Fibroblast of lung (primary cell): Measurements from ENCODE around the gene NUDT15. TPM values are rescaled to one million over a fixed set of nuclear protein-coding genes. Genes with fewer than 3 reads are reported as not detected.

Experiments used
- DNase-seq, 2 donors: peaks; one replicate each; pipeline versions ENCODE4 v3.0.0 to v3.0.0-alpha.2; 2010; ENCODE audit warnings: low read depth in 2 of 2
- H2AFZ ChIP-seq: 2 replicates; pipeline ENCODE4 v1.5.1; 2012; ENCODE audit warnings: low read length, control low read depth, inconsistent platforms
- H3K27ac ChIP-seq: 2 replicates; pipeline ENCODE4 v1.5.1; 2011; ENCODE audit warnings: low read length, control low read depth; ENCODE audit not compliant: insufficient read depth
- H3K27me3 ChIP-seq: 2 replicates; pipeline ENCODE4 v1.5.1; 2011; ENCODE audit warnings: mild to moderate bottlenecking, low read length; ENCODE audit not compliant: control insufficient read depth, insufficient read depth
- H3K36me3 ChIP-seq: 2 replicates; pipeline ENCODE4 v1.5.1; 2011; ENCODE audit warnings: low read length; ENCODE audit not compliant: control insufficient read depth, insufficient read depth
- H3K4me1 ChIP-seq: 2 replicates; pipeline ENCODE4 v1.5.1; 2011; ENCODE audit warnings: low read length; ENCODE audit not compliant: control insufficient read depth, insufficient read depth; ENCODE audit errors: extremely low read depth
- H3K4me2 ChIP-seq: 2 replicates; pipeline ENCODE4 v1.5.1; 2011; ENCODE audit warnings: low read length, control low read depth; ENCODE audit not compliant: insufficient read depth; ENCODE audit errors: extremely low read depth
- H3K4me3 ChIP-seq, 4 experiments: fragments of 200-600 bp in 1 of 4; sonication (generic) in 1 of 4; replicated peaks in 1 of 4; 2 replicates each; pipeline ENCODE4 v1.5.1; 2011 to 2016; ENCODE audit warnings: low read length in 4 of 4, low read depth in 3 of 4, mild to moderate bottlenecking in 3 of 4, control low read depth in 2 of 4, inconsistent platforms in 1 of 4, mixed read lengths in 1 of 4; ENCODE audit not compliant: insufficient read depth in 1 of 4; ENCODE audit errors: control extremely low read depth in 1 of 4
- H3K79me2 ChIP-seq: 2 replicates; pipeline ENCODE4 v1.5.1; 2012; ENCODE audit warnings: mild to moderate bottlenecking, low read length, inconsistent platforms; ENCODE audit not compliant: control insufficient read depth, insufficient read depth
- H3K9ac ChIP-seq: 2 replicates; pipeline ENCODE4 v1.5.1; 2011; ENCODE audit warnings: mild to moderate bottlenecking, low read length, control low read depth; ENCODE audit not compliant: insufficient read depth
- H3K9me3 ChIP-seq: 2 replicates; pipeline ENCODE4 v1.5.1; 2012; ENCODE audit warnings: low read depth, low read length; ENCODE audit not compliant: control insufficient read depth, insufficient read depth
- H4K20me1 ChIP-seq: 2 replicates; pipeline ENCODE4 v1.5.1; 2011; ENCODE audit warnings: low read length; ENCODE audit not compliant: control insufficient read depth, insufficient read depth; ENCODE audit errors: extremely low read depth
- EZH2 ChIP-seq: IDR thresholded peaks from 2 replicates; pipeline ENCODE4 v1.5.1; 2012; ENCODE audit warnings: low read length, control low read depth, mild to moderate bottlenecking; ENCODE audit errors: missing control alignments
- polyA plus RNA-seq, 2 donors: library from polyadenylated mRNA; depleted of rRNA in 1 of 2; stranded (reverse) in 1 of 2; unstranded in 1 of 2; fragments of >200 nt; gene quantifications; 2 replicates each; pipeline ENCODE4 v1.2.1, GENCODE V29; 2011 to 2012; ENCODE audit warnings: missing spikeins in 1 of 2
- total RNA-seq: library from RNA; depleted of rRNA; stranded (reverse); fragments of >200 nt; gene quantifications from 2 replicates; pipeline ENCODE4 v1.2.1, GENCODE V29; 2014
- TF ChIP-seq, protein P1 (sequence below), 2 donors: IDR thresholded peaks in 1 of 2; conservative IDR thresholded peaks in 1 of 2; 1 replicate in 1 of 2; 2 replicates in 1 of 2; pipeline ENCODE4 v1.5.1; 2011 to 2012; ENCODE audit warnings: low read length in 2 of 2, control low read depth in 1 of 2, inconsistent platforms in 1 of 2, low read depth in 1 of 2, mild to moderate bottlenecking in 1 of 2

The NUDT15 gene
- total and polyA plus RNA-seq, 2 donors (not counting 1 experiment from before 2014, with no cell fraction given) = 18.0 TPM

DNA sequence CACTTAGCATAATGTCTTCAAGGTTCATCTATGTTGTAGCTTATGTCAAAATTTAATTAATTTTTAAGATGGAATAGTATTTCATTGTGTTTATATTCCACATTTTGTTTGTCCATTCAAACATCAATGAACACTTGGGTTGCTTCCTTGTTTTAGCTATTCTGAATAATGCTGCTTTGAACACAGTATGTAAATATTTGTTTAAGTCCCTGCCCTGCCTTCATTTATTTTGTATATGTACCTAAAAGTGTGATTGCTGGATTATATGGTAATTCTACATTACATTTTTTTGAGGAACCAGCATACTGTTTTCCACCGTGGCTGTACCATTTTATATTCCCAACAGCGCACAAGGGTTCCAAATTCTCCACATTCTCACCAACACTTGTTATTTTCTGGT is 18.9 kb upstream of the NUDT15 start:
- no peaks in the 10 kb centered on the region for H3K4me1 ChIP-seq

DNA sequence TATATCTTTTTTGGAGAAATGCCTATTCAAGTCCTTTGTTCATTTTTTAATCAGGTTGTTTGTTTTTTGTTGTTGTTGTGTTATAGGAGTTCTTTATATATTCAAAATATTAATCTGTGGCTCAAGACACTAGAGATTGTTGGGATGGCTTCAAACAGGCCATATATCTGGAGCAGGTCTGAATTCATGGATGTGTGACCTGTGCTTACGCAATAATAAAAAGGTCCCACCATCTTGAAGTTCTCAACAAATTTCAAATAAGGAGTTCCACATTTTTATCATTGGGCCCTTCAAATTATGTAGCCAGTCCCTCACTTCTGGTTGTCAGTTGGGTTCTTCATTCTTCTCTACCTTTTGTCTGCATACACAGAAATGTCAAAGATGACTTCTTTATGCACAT is 17.7 kb upstream of the NUDT15 start:
- H3K4me3 ChIP-seq = no peak overlapping the region

More for the DNA sequence above, 18.9 kb upstream of the NUDT15 start:
- Histone ChIP-seq H3K79me2 (no peaks in the 10 kb centered on the region), H3K4me3 (no peak overlapping the region), H3K27ac (no peak overlapping the region), H2AFZ (no peak overlapping the region), H3K4me2 (no peak overlapping the region), H4K20me1 (no peaks in the 10 kb centered on the region), H3K9me3 (no peaks in the 10 kb centered on the region), H3K9ac (no peak overlapping the region), H3K36me3 (no peaks in the 10 kb centered on the region), H3K27me3 (no peaks in the 10 kb centered on the region)
- TF ChIP-seq, protein P1, sequence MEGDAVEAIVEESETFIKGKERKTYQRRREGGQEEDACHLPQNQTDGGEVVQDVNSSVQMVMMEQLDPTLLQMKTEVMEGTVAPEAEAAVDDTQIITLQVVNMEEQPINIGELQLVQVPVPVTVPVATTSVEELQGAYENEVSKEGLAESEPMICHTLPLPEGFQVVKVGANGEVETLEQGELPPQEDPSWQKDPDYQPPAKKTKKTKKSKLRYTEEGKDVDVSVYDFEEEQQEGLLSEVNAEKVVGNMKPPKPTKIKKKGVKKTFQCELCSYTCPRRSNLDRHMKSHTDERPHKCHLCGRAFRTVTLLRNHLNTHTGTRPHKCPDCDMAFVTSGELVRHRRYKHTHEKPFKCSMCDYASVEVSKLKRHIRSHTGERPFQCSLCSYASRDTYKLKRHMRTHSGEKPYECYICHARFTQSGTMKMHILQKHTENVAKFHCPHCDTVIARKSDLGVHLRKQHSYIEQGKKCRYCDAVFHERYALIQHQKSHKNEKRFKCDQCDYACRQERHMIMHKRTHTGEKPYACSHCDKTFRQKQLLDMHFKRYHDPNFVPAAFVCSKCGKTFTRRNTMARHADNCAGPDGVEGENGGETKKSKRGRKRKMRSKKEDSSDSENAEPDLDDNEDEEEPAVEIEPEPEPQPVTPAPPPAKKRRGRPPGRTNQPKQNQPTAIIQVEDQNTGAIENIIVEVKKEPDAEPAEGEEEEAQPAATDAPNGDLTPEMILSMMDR (conservative IDR thresholded peaks at IDR 0.05 in 1 of 2, IDR thresholded peaks at IDR 0.05 in 1 of 2; ENCODE audit: low read depth in 1 of 2, low read length in 2 of 2) = no peak
- TF ChIP-seq EZH2 = no peak
- DNase-seq = no peak

DNA sequence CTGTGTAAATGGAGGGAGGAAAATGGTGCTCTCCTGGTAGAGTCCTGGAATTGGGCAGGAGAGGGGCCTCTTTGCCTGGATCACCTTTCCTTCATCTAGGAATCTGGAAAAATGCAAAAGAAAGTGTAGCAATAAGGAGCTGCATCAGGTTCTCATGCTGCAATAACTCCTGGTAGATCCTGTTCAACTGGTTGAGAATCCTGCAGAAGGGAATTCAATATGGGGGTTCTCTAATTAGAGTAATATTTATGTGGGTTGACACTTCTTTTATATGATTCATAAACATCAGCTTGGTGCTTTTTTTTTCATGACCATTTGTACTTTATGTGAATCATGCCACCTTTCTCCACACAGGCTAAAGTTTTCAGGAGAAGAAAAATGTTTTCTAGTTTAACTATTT is 9.5 kb upstream of the NUDT15 start:
- H3K4me3 ChIP-seq = no peak overlapping the region
- H3K36me3 ChIP-seq = no peaks in the 10 kb centered on the region
- TF ChIP-seq, protein P1 (conservative IDR thresholded peaks at IDR 0.05 in 1 of 2, IDR thresholded peaks at IDR 0.05 in 1 of 2; ENCODE audit: low read depth in 1 of 2, low read length in 2 of 2) = no peak
- no peak for TF ChIP-seq EZH2
- no peak for DNase-seq
- H4K20me1 ChIP-seq = no peaks in the 10 kb centered on the region
- no peaks in the 10 kb centered on the region for H3K4me1 ChIP-seq
- no peak overlapping the region for H3K27ac ChIP-seq
- no peak overlapping the region for H2AFZ ChIP-seq
- no peak overlapping the region for H3K4me2 ChIP-seq
- H3K9ac ChIP-seq = no peak overlapping the region
- no peaks in the 10 kb centered on the region for H3K27me3 ChIP-seq
- H3K79me2 ChIP-seq = no peaks in the 10 kb centered on the region
- H3K9me3 ChIP-seq = no peaks in the 10 kb centered on the region

More for the DNA sequence above, 17.7 kb upstream of the NUDT15 start:
- Histone ChIP-seq H3K9ac (no peak overlapping the region), H3K9me3 (no peaks in the 10 kb centered on the region), H3K4me2 (no peak overlapping the region), H3K27me3 (no peaks in the 10 kb centered on the region), H3K79me2 (no peaks in the 10 kb centered on the region), H4K20me1 (no peaks in the 10 kb centered on the region), H2AFZ (no peak overlapping the region), H3K36me3 (no peaks in the 10 kb centered on the region), H3K27ac (no peak overlapping the region), H3K4me1 (no peaks in the 10 kb centered on the region)
- DNase-seq = no peak
- no peak for TF ChIP-seq EZH2
- TF ChIP-seq, protein P1 (conservative IDR thresholded peaks at IDR 0.05 in 1 of 2, IDR thresholded peaks at IDR 0.05 in 1 of 2; ENCODE audit: low read depth in 1 of 2, low read length in 2 of 2) = no peak
